ENCODE data around the gene AGBL4.

The AGBL4 gene

GRCh38 chr1:48887796-48888195 lies 1136.0 kb downstream of the AGBL4 start:
- DNase-seq (ENCODE audit: low spot score), result no peak

DNA sequence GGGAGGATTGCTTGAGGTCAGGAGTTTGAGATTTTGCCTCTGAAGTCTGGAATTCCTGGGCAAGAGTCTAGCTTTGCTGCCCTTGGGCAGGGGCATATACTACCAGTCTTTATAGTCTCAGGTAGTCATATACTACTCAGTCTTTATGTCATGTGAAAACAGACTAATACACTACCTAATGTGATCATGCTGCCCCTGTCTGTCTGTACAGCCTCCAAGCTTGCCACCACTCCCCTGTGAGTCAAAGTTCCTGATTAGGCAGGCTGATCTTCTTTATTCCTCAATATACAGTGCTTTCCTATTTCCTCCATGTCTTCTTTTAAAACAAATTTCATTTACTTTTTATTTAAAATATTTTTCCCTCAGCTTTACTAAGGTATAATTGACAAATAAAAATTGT lies 1141.7 kb downstream of the AGBL4 start:
- no peak for DNase-seq (ENCODE audit: low spot score)

- no peak for DNase-seq (ENCODE audit: low spot score)
These were observed 1145.4 kb downstream of the AGBL4 start for GRCh38 chr1:48878191-48878940.

DNA sequence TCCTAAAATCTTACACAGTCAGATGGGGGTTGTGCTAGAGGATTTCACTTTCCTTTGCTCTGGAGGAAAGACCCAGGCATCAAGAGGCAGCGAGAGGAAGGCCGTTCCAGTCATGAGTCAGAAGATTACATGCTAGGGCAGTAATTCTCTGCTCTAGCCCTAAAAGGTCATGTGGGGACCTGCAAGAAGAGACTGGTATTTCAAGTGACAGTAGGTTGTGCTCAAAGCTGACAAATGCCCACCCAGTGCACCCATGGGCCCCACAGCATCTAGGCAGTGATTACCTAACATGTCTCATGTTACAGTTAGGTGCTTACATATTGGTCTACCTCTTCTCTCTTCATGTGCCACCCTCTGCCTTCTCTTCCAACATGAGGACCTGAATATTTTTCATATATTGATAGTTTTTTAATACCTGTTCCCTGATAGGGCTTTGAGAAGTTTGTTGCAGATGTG lies 1147.4 kb downstream of the AGBL4 start:
- no peak for DNase-seq (ENCODE audit: low spot score)

DNA sequence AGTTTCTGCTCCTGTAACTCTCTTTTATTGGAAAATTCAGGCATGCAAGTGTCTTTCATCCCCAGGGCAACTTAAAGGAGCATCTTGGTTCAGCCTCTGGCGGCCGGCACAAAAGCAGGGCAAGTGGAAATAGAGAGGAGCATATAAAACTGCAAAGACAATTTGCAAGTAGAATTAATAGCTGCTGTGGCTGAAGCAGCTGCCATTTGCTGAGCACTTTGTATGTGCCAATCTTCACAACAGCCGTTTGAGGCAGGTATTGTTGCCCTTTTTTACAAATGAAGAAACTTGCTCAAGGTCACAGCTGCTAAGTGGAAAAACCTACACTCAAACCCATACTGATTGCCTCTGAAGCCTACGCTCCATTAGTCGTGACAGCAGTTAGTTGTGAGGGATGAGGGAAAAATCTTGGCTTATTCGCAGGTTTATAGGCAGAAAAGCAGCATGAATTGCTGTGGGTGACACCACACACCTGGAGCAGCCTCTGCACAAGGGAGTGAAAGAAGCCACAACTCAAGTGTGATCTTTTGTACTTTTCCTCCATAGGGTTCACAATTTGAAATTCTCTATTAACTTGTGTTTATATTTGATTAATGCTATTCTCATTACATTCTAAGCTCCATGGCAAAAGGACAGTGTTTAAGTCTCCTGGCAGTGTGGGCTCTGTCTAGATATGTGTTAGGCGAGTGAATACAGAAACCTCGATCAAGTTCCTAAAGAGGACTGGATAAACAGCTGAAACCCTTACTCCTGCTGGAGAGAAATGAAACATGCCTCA lies 1148.0 kb downstream of the AGBL4 start:
- no peak for DNase-seq (ENCODE audit: low spot score)

DNA sequence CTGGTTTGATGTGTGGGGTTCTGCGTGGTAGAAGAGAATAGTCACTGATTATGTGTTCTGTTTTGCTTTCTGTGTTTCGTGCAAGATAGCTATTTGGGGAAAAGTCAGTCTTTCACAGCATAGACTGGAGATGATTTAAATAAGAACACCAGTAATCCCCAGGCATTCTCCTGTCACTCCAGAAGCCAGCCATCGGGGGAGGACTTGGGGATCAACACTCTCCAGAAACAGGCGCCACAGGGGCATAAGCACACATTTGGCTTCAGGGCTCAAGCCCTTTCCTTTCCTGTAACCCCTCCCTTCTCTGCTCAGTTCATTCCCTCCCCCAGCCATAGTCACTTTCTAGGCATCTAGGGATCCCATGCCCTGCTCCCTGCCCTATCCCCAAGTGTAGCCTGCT lies 1149.8 kb downstream of the AGBL4 start:
- no peak for DNase-seq (ENCODE audit: low spot score)

- DNase-seq (ENCODE audit: low spot score), result no peak
These were observed 1153.2 kb downstream of the AGBL4 start for GRCh38 chr1:48870596-48870995.

GRCh38 chr1:48869116-48869893 lies 1154.4 kb downstream of the AGBL4 start:
- no peak for DNase-seq (ENCODE audit: low spot score)

DNA sequence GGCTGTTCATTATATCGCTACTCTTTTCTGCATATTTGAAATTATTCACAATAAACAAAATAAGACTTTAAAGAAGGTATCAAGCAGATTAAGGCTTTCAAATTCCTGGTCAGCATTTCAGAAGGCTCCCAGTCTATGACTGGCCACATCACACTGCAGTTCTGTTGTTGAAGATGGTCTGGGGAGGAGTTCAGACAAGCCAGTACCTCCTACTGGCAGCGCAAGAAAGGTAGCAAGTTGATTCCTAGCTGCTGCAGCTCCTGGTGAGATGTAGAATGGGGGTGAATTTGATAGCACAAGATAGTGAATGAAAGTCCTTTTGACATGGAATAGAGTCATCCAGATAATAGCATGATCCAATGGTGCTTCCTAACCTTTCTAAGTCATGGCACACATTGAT lies 1158.8 kb downstream of the AGBL4 start:
- no peak for DNase-seq (ENCODE audit: low spot score)

GRCh38 chr1:48859456-48859855 lies 1164.3 kb downstream of the AGBL4 start:
- no peak for DNase-seq (ENCODE audit: low spot score)

GRCh38 chr1:48858200-48858920 lies 1165.4 kb downstream of the AGBL4 start:
- DNase-seq (ENCODE audit: low spot score), result no peak

- no peak for DNase-seq (ENCODE audit: low spot score)
These were observed 1170.7 kb downstream of the AGBL4 start for GRCh38 chr1:48853006-48853405.

DNA sequence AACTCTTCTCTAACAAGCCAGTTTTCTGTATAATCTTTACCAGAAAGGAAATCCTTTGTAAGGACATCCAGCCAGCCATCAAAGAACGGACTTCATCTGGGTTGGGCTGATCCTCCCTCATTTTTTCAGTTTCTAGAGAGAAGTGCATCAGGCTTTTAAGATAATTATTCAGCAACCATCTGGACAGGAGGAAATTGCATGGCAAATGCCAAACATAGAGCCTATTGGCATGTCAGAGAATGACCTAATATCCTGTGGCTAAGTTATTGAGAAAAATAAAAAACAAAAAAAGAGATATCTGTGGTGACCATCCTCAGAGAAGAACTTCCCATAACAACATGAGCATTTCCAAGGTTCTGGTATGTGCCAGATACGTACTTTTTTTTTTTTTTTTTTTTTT lies 1172.1 kb downstream of the AGBL4 start:
- DNase-seq (ENCODE audit: low spot score), result no peak

GRCh38 chr1:48848035-48848434 lies 1175.7 kb downstream of the AGBL4 start:
- no peak for DNase-seq (ENCODE audit: low spot score)

DNA sequence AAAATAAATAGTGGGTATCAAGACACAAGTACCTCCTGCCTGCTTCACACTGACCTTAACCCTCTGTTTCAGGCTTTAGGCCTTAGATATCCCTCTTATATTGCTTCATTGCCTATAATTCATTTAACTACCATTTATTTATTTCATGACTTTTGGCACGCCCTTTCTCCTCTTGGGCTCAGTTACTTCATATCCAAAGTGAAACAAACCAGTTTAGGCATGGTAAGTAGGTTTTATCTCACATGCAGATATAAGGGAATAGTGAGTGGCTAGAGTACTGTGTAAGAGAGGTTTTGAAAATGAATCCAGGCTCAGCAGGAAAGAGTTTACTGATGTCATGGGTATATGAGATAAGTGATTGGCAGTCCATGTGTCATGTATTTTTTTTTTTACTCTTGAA lies 1177.3 kb downstream of the AGBL4 start:
- no peak for DNase-seq (ENCODE audit: low spot score)

DNA sequence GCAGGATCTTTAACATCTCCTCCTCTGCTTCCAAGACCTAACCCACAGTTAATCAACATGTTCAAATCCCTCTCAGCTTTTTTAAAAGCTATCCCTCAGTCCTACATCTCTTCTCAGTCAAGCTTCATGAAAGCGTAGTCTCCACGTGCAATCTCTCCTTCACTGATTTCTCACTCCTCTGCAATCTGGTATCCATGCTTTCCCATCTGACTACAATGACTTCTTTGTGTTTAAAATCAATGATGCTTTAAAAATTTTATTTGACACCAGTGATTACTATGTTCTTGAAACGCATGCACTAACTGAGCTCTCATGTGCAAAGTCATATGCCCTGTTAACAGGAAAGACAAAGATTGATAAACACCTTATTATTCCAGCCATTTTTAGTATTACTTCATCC lies 1179.6 kb downstream of the AGBL4 start:
- no peak for DNase-seq (ENCODE audit: low spot score)

DNA sequence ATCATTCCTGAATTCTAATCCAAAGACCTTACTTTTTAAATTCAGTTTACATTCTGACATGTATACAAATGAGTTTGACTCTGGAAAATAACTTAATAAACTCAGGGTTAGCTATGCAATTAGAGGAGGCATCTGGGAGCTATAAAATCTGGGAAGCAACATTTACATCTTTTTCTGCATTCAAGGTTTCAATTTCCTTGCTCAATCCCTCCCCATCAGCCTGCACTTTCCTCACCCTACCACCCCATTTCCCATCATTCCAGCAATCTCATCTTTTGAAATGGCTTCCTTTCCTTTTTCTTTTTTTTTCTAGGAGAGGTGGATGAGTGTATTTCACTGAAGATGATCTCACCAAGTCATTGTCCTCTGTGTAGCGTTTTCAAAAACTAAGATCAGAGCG lies 1181.8 kb downstream of the AGBL4 start:
- no peak for DNase-seq (ENCODE audit: low spot score)

GRCh38 chr1:48841461-48841860 lies 1182.3 kb downstream of the AGBL4 start:
- no peak for DNase-seq (ENCODE audit: low spot score)

DNA sequence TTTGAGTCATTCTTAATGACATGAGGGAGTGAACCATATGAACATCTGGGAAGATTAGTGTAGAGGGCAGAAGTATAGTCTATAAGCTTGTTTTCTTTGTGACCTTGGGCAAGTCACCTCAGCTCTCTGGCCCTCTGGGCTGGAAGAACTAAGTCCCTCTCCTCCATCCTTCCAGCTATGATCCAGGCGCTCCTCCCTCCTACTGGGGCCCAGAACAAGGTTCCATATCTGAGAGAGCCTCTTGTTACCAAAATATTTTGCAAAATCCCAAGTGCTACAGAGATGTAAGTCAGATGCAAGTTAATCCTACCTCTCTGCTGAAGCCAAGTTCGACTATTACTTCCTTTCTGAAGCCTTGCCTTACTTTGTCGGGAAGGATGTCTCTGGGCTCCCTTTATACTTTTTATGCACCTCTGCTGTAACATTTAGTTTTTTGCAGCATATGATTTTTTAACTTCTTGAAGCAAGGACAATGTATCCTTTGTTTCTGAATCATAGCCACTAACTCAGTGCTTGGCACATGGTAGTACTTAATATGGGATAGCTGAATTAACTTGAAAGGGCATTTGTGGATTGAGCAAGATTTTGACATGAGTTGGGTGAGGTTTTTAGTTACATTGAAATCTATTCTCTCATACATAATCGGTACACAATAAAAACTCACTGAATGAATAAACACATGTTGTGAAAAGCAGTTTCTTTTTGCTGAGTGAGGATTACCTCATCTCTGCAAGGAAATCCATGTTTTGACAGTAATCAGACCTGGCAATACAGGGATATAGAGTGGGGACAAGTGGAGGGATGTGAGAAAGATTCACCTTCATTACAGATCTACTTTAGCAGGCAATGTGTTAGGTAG lies 1192.4 kb downstream of the AGBL4 start:
- no peak for DNase-seq (ENCODE audit: low spot score)

DNA sequence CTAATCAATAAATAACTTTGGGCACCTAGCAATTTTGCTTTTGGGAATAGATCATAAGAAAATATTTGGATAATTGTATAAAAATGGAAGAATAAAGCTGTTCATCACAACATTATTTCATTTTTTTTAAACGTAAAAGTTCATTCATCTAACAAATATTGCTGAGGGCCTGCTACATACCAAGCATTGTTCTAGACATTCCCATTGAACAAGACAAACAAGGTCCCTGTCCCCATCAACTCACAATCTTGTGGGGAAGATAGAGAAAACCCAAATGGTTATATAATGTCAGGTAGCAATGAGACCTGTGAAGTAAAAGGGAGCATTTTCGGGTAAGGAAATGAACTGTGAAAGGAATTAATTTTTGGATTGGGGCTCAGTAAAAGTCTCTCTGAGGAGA lies 1193.0 kb downstream of the AGBL4 start:
- DNase-seq (ENCODE audit: low spot score), result no peak

DNA sequence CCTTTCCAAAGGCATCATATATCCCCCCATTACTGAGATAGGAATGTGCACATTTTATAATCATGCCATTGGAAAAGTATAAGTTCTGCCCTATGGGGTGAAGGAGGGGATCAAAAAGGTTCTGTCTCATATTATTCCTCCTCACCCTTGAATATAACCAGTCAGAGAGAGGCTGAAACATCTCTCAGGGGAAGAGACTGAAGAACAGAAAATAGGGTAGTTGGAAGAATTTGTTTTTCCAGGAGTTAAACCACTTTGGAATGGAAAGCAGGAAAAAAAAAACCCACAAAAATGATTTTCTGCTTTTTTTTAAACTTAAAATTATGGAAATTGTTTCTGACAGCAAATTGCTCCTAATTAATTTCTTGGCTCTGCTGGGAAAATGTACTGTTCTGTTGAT lies 1194.3 kb downstream of the AGBL4 start:
- no peak for DNase-seq (ENCODE audit: low spot score)
